PC-3 (cell line): ENCODE data around the gene ST6GALNAC5. TPM values are rescaled to one million over a fixed set of nuclear protein-coding genes. Genes with fewer than 3 reads are reported as not detected.

Experiments used
- ATAC-seq: fragments of 200-7000 bp; cut with Tn5 transposase; 2 replicates; pipeline ENCODE4 v1.9.1; 2020; ENCODE audit warnings: mild to moderate bottlenecking, moderate library complexity
- BruUV-seq: library from RNA; stranded (reverse); fragments of 400-500 nt; replicated peaks from 2 replicates; lab custom pipeline; 2021; lab: Mats Ljungman, UMichigan
- CTCF ChIA-PET: fragments of 300-600 bp; sonication (Branson Sonifier 250); formaldehyde crosslinking; loops from one replicate; lab custom pipeline; 2022; ENCODE audit warnings: antibody characterized with exemption; lab: Charles Lee
- POLR2A ChIA-PET: fragments of 300-600 bp; sonication (Branson Sonifier 250); formaldehyde crosslinking; loops from one replicate; lab custom pipeline; 2022; ENCODE audit warnings: antibody characterized with exemption; ENCODE audit not compliant: unreplicated experiment; lab: Charles Lee
- DNase-seq: peaks from one replicate; pipeline ENCODE4 v3.0.0-alpha.2; 2015
- H2AFZ ChIP-seq: fragments of 300-600 bp; sonication (generic); 2 replicates; pipeline ENCODE4 v1.6.0; 2016; ENCODE audit warnings: antibody characterized with exemption, low read length
- H3F3A ChIP-seq: fragments of 300-600 bp; sonication (generic); one replicate; pipeline ENCODE4 v1.6.0; 2017; ENCODE audit warnings: antibody characterized with exemption, low read length, control low read depth, mild to moderate bottlenecking; ENCODE audit not compliant: unreplicated experiment
- H3K27ac ChIP-seq: fragments of 300-600 bp; sonication (generic); 2 replicates; pipeline ENCODE4 v1.5.1; 2016; ENCODE audit warnings: mild to moderate bottlenecking, low read length
- H3K27me3 ChIP-seq: fragments of 300-600 bp; sonication (generic); 2 replicates; pipeline ENCODE4 v1.6.1; 2016; ENCODE audit warnings: low read length, mixed read lengths
- H3K36me3 ChIP-seq: fragments of 300-600 bp; sonication (generic); 2 replicates; pipeline ENCODE4 v1.6.1; 2016; ENCODE audit warnings: low read depth, mixed run types, low read length, mixed read lengths
- H3K4me1 ChIP-seq: fragments of 300-600 bp; sonication (generic); 2 replicates; pipeline ENCODE4 v1.5.1; 2016; ENCODE audit warnings: low read length; ENCODE audit not compliant: insufficient read depth
- H3K4me2 ChIP-seq: fragments of 300-600 bp; sonication (generic); 2 replicates; pipeline ENCODE4 v1.6.0; 2016; ENCODE audit warnings: low read length
- H3K4me3 ChIP-seq: fragments of 300-600 bp; sonication (generic); 2 replicates; pipeline ENCODE4 v1.5.1; 2016; ENCODE audit warnings: mild to moderate bottlenecking, low read length, mixed read lengths
- H3K79me2 ChIP-seq: fragments of 300-600 bp; sonication (generic); 2 replicates; pipeline ENCODE4 v1.6.1; 2017; ENCODE audit warnings: low read length, mixed read lengths
- H3K9ac ChIP-seq: fragments of 300-600 bp; sonication (generic); 2 replicates; pipeline ENCODE4 v1.6.0; 2016; ENCODE audit warnings: mild to moderate bottlenecking, low read length
- H3K9me2 ChIP-seq: fragments of 300-600 bp; sonication (generic); replicated peaks from 2 replicates; pipeline ENCODE4 v1.6.1; 2016; ENCODE audit warnings: mixed run types, low read length, mixed read lengths
- H3K9me3 ChIP-seq: fragments of 300-600 bp; sonication (generic); 2 replicates; pipeline ENCODE4 v1.6.1; 2016; ENCODE audit warnings: low read length, mixed read lengths
- H4K20me1 ChIP-seq: fragments of 300-600 bp; sonication (generic); 2 replicates; pipeline ENCODE4 v1.6.1; 2016; ENCODE audit warnings: low read length, mixed read lengths
- EZH2 ChIP-seq: fragments of 300-600 bp; sonication (generic); IDR thresholded peaks from one replicate; pipeline ENCODE4 v1.6.1; 2017; ENCODE audit warnings: antibody characterized with exemption, mild to moderate bottlenecking, low read length; ENCODE audit not compliant: unreplicated experiment
- EZH2phosphoT487 ChIP-seq: fragments of 300-600 bp; sonication (generic); IDR thresholded peaks from 2 replicates; pipeline ENCODE4 v1.6.1; 2018; ENCODE audit warnings: mild to moderate bottlenecking, antibody characterized with exemption, low read length, borderline replicate concordance
- intact Hi-C: fragments of 100-400 bp; cut with micrococcal nuclease; formaldehyde crosslinking; loops from 2 replicates; pipeline ENCODE4 v1.9.0; 2023
- total RNA-seq: library from RNA; depleted of rRNA; stranded (reverse); fragments of >200 nt; gene quantifications from 2 replicates; pipeline ENCODE4 v1.2.3, GENCODE V29; 2014
- TF ChIP-seq, protein P1 (sequence below): fragments of 300-600 bp; sonication (generic); conservative IDR thresholded peaks from 2 replicates; pipeline ENCODE4 v1.5.1; 2017; ENCODE audit warnings: antibody characterized with exemption, low read depth, mild to moderate bottlenecking, low read length

Gene ST6GALNAC5
- total RNA-seq, 1 experiment from 2014 or later: 0.36 TPM

DNA sequence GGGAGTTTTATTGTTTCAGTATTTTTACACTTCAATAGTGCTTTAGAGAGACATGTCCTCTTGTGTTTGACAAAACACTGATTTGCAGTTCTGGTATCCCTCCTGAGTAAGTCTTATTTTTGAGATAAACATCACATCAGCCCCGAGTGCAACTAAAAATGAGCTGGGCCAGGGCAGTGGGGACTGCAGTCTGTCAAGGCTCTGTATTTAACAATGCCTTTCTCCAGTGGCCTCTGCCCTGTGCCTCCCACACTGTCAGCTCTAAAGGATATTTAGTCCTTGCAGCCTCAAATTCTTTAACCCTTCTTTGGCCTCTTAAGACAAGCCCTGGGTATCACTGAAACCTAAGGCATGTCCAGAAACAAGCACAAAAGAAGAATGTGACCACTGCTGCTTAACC, 160.6 kb downstream of the ST6GALNAC5 start:
- no TSS peak for BruUV-seq
- peaks cover 5% of the 10 kb centered on the region for H3F3A ChIP-seq
- no peak overlapping the region for H3K4me3 ChIP-seq
- no peak overlapping the region for H3K4me2 ChIP-seq
- DNase-seq: no peak
- H3K4me1 ChIP-seq: peaks cover 20% of the 10 kb centered on the region
- intact Hi-C loops: no loop called here
- H3K27ac ChIP-seq: no peak overlapping the region
- no peaks in the 10 kb centered on the region for H3K27me3 ChIP-seq
- no peaks in the 10 kb centered on the region for H4K20me1 ChIP-seq
- no peak for ATAC-seq
- H3K9me2 ChIP-seq: no peaks in the 10 kb centered on the region
- H2AFZ ChIP-seq: no peak overlapping the region
- ChIA-PET CTCF (interaction anchor here (0.6 kb wide), 1 partner anchor 558 kb away, joined by 5 read pairs; no protein-coding TSS in a partner anchor), POLR2A (no interaction called here)
- no peaks in the 10 kb centered on the region for H3K9me3 ChIP-seq
- H3K36me3 ChIP-seq: no peaks in the 10 kb centered on the region
- no peak overlapping the region for H3K9ac ChIP-seq
- H3K79me2 ChIP-seq: no peaks in the 10 kb centered on the region
- TF ChIP-seq, protein P1, sequence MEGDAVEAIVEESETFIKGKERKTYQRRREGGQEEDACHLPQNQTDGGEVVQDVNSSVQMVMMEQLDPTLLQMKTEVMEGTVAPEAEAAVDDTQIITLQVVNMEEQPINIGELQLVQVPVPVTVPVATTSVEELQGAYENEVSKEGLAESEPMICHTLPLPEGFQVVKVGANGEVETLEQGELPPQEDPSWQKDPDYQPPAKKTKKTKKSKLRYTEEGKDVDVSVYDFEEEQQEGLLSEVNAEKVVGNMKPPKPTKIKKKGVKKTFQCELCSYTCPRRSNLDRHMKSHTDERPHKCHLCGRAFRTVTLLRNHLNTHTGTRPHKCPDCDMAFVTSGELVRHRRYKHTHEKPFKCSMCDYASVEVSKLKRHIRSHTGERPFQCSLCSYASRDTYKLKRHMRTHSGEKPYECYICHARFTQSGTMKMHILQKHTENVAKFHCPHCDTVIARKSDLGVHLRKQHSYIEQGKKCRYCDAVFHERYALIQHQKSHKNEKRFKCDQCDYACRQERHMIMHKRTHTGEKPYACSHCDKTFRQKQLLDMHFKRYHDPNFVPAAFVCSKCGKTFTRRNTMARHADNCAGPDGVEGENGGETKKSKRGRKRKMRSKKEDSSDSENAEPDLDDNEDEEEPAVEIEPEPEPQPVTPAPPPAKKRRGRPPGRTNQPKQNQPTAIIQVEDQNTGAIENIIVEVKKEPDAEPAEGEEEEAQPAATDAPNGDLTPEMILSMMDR: no peak
- TF ChIP-seq EZH2: no peak
- TF ChIP-seq EZH2phosphoT487: no peak

DNA sequence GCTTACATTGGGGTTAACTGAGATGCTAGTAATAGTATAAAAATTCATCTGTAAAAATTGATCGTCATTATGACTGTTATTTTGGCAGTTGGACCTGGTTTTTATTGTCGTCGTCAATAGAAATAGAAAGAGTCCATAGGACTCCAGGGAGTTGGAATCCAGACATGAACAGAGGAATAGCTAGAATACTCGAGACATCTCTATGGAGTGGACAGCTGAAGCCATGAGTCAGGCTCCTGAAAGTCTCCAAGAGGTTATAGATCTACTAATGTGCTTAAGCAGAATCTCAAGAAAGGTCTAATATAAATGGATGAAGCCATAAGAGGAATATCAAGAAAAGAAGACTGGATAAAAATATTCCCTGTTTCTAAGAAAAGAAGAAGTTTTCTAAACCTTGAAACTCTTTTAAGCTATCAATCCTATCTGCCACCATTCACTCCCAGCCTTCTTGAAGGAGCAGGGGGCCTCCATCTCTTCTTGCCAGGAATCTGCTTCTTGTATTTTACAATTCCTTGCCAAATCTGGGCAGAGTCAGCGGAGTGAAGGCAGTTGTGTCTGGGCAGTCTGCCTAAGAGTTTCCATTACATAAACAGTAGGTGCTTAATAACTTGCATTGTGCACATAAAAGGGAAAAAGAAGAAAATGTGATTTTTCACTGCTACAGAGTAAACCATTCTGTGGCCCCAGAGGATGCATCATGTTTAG, 163.3 kb downstream of the ST6GALNAC5 start:
- Histone ChIP-seq H4K20me1 (no peaks in the 10 kb centered on the region), H3K79me2 (no peaks in the 10 kb centered on the region), H3K9me2 (no peaks in the 10 kb centered on the region), H3F3A (peaks cover 5% of the 10 kb centered on the region), H3K9me3 (no peaks in the 10 kb centered on the region), H3K36me3 (no peaks in the 10 kb centered on the region), H3K4me2 (peak overlapping the region; percentile 45; the same call in 1 of the 2 replicates), H3K27me3 (no peaks in the 10 kb centered on the region), H3K27ac (peak overlapping the region; percentile 74), H3K4me3 (no peak overlapping the region), H2AFZ (0 out of 2 replicates have a peak overlapping the region, but pooled peaks have one; percentile 19), H3K4me1 (peaks cover 20% of the 10 kb centered on the region), H3K9ac (no peak overlapping the region; the same call in 1 of the 2 replicates)
- intact Hi-C loops: loop anchor here (1.0 to 2.0 kb wide), 4 partner anchors 32 to 163 kb away; partner anchors contain the start of gene ST6GALNAC5
- no peak for TF ChIP-seq EZH2phosphoT487
- TF ChIP-seq, protein P1: no peak
- no TSS peak for BruUV-seq
- ChIA-PET POLR2A (no interaction called here), CTCF (interaction anchor here (1.2 kb wide), 1 partner anchor 26 kb away, joined by 5 read pairs; no protein-coding TSS in a partner anchor)
- ATAC-seq (no peak), DNase-seq (no peak)
